Neural crest cell (in vitro differentiated cells): ENCODE measurements around the gene DBNDD1. TPM values are rescaled to one million over a fixed set of nuclear protein-coding genes. Genes with fewer than 3 reads are reported as not detected.

Experiments
- DNase-seq: peaks from one replicate; pipeline ENCODE4 v3.0.0; 2021; ENCODE audit warnings: low read depth, mixed read lengths, low spot score
- H3K27ac Mint-ChIP-seq: one replicate; pipeline ENCODE4 v1.8.0; 2021; ENCODE audit warnings: mild to moderate bottlenecking, mixed read lengths; ENCODE audit not compliant: unreplicated experiment
- H3K27me3 Mint-ChIP-seq: 2 replicates; pipeline ENCODE4 v1.8.0; 2021; ENCODE audit warnings: low read depth, mild to moderate bottlenecking, mixed read lengths
- H3K36me3 Mint-ChIP-seq: 2 replicates; pipeline ENCODE4 v1.8.0; 2021; ENCODE audit warnings: low read depth, mild to moderate bottlenecking, mixed read lengths
- H3K4me1 Mint-ChIP-seq: 2 replicates; pipeline ENCODE4 v1.8.0; 2021; ENCODE audit warnings: mixed read lengths
- H3K4me3 Mint-ChIP-seq: one replicate; pipeline ENCODE4 v1.8.0; 2021; ENCODE audit warnings: mild to moderate bottlenecking, mixed read lengths
- H3K9me3 Mint-ChIP-seq: 2 replicates; pipeline ENCODE4 v1.8.0; 2021; ENCODE audit warnings: mixed read lengths
- total RNA-seq: library from RNA; stranded (reverse); gene quantifications from 2 replicates; pipeline ENCODE4 v1.2.1, GENCODE V29; 2021
- TF ChIP-seq, protein P1 (sequence below): fragments of 200-600 bp; sonication (generic); conservative IDR thresholded peaks from 2 replicates; pipeline ENCODE4 v1.5.0; 2021; ENCODE audit warnings: antibody characterized with exemption, mild to moderate bottlenecking

DBNDD1 gene
- total RNA-seq, 1 donor from 2014 or later: 4.9 TPM

DNA sequence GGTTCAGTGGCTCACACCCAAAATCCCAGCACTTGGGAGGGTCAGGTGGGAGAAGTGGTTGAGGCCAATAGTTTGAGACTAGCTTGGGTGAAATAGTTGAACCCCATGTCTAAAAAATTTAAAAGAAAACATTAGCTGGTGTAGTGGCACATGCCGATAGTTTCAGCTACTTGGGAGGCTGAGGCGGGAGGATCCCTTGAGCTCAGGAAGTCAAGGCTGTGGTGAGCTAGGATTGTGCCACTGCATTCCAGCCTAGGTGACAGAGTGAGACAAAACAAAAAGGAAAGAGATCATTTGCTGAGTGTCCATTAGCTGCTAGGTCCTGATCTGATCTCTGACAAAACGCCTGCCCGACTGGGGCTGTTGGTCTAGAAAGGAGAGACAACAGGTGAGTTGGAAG, 14.1 kb upstream of the DBNDD1 start:
- peaks cover 8% of the 10 kb centered on the region for H3K9me3 Mint-ChIP-seq
- H3K4me1 Mint-ChIP-seq: peaks cover 17% of the 10 kb centered on the region
- peaks cover 43% of the 10 kb centered on the region for H3K27me3 Mint-ChIP-seq
- H3K27ac Mint-ChIP-seq: no peak overlapping the region
- DNase-seq: no peak
- peaks cover 7% of the 10 kb centered on the region for H3K36me3 Mint-ChIP-seq
- TF ChIP-seq, protein P1, sequence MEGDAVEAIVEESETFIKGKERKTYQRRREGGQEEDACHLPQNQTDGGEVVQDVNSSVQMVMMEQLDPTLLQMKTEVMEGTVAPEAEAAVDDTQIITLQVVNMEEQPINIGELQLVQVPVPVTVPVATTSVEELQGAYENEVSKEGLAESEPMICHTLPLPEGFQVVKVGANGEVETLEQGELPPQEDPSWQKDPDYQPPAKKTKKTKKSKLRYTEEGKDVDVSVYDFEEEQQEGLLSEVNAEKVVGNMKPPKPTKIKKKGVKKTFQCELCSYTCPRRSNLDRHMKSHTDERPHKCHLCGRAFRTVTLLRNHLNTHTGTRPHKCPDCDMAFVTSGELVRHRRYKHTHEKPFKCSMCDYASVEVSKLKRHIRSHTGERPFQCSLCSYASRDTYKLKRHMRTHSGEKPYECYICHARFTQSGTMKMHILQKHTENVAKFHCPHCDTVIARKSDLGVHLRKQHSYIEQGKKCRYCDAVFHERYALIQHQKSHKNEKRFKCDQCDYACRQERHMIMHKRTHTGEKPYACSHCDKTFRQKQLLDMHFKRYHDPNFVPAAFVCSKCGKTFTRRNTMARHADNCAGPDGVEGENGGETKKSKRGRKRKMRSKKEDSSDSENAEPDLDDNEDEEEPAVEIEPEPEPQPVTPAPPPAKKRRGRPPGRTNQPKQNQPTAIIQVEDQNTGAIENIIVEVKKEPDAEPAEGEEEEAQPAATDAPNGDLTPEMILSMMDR: no peak
- no peak overlapping the region for H3K4me3 Mint-ChIP-seq

DNA sequence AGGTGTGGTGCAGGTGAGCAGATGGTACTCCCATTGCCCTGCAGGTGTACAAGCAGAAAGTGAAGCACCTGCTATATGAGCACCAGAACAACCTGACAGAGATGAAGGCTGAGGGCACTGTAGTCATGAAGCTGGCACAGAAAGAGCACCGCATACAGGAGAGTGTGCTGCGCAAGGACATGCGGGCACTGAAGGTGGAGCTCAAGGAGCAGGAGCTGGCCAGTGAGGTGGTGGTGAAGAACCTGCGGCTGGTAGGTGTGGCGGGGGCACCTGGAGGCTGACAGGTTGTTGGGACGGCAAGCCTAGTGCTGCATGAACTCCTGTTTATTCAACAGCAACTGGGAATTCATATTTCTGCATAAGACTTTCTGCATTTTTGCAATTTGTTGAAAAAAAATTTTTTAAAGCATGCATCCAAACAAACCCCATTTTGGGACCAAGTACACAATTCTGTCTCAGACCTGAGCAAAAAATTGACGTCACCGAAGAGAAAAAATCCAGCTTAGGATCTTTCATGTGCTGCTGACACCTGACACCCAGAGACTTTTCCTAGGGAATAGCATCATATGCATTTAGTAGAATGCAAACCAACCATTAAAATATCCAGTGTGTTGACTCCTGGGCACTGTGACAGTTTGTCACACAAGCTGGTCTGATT, 13.5 kb upstream of the DBNDD1 start:
- Mint-ChIP-seq H3K27ac (no peak overlapping the region), H3K9me3 (peaks cover 8% of the 10 kb centered on the region)
- TF ChIP-seq, protein P1: no peak

DNA sequence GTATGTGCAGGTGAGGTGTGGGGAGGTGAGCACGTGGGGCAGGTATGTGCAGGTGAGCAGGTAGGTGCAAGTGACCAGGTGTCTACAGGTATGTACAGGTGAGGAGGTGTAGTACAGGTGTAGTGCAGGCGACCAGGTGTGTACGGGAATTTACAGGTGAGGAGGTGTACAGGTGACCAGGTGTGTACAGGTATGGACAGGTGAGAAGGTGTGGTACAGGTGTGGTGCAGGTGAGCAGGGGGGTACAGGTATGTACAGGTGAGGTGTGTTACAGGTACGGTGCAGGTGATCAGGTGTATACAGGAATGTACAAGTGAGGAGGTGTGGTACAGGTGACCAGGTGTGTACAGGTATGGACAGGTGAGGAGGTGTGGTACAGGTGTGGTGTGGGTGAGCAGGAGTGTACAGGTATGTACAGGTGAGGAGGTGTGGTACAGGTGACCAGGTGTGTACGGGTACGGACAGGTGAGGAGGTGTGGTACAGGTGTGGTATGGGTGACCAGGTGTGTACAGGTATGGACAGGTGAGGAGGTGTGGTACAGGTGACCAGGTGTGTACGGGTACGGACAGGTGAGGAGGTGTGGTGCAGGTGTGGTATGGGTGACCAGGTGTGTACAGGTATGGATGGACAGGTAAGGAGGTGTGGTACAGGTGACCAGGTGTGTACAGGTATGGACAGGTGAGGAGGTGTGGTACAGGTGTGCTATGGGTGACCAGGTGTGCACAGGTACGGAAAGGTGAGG, 12.8 kb upstream of the DBNDD1 start:
- Mint-ChIP-seq H3K4me3 (peak overlapping the region; percentile 84), H3K27ac (peak overlapping the region; percentile 96), H3K4me1 (peaks cover 17% of the 10 kb centered on the region), H3K36me3 (peaks cover 7% of the 10 kb centered on the region), H3K27me3 (peaks cover 47% of the 10 kb centered on the region), H3K9me3 (peaks cover 8% of the 10 kb centered on the region)
- peak; percentile 41 for DNase-seq
- TF ChIP-seq, protein P1: no peak

More for the DNA sequence above, 13.5 kb upstream of the DBNDD1 start:
- DNase-seq: no peak
- Mint-ChIP-seq H3K4me1 (peaks cover 17% of the 10 kb centered on the region), H3K36me3 (peaks cover 7% of the 10 kb centered on the region), H3K4me3 (peak overlapping the region; percentile 84), H3K27me3 (peaks cover 45% of the 10 kb centered on the region)

DNA sequence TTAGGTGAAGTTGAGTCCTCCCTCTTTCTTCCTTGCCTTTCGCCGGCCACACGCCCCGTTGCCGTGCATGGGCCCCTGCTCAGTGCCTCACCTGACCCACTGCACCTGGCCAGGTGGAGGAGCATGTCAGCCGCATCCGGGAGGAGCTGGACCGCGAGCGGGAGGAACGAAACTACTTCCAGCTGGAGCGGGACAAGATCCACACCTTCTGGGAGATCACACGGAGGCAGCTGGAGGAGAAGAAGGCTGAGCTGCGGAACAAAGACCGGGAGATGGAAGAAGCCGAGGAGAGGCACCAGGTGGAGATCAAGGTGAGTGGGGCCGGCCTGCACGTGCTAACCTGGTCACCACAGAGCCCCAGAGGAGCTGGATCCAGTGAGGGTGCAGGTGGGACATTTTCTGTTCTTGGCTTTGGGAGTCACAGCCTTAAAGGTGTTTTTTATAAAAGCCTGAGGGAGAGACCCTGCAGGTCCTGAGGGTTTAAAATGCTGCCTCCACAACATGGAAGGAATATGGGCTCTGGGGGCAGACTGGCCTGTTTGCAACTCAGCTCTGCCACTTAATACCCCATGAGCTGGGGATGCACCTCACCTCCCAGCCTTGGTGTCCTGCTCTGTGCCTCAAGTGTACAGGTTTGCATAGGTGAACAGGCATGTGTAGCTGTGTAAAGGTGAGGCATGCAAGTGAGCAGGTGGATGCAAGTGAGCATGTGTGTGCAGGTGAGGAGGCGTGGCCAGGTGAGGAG, 12.1 kb upstream of the DBNDD1 start:
- no peak for DNase-seq
- H3K27ac Mint-ChIP-seq: peak overlapping the region; percentile 96

DNA sequence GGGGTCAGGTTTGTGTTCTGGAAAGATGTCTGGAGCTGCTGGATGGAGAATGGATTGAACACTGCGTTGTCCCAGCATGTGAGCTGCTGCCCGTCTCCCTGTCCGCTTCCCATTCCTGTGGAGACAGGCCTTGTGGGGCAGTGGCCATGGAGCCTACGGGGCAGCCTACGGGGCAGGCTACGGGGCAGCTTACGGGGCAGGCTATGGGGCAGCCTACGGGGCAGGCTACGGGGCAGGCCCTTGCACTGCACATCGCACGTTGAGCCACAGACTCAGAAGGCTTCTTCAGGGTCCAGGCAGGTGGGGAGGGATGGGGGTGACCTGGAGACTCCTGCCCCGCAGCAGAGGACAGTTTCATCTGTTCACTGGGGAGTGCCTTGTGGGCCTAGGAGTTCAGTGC, 9.7 kb upstream of the DBNDD1 start:
- H3K27me3 Mint-ChIP-seq: peaks cover 49% of the 10 kb centered on the region
- DNase-seq: no peak
- TF ChIP-seq, protein P1: no peak
- peaks cover 7% of the 10 kb centered on the region for H3K36me3 Mint-ChIP-seq
- H3K27ac Mint-ChIP-seq: no peak overlapping the region
- peaks cover 8% of the 10 kb centered on the region for H3K9me3 Mint-ChIP-seq
- peaks cover 17% of the 10 kb centered on the region for H3K4me1 Mint-ChIP-seq
- H3K4me3 Mint-ChIP-seq: no peak overlapping the region

More for the DNA sequence above, 12.1 kb upstream of the DBNDD1 start:
- Mint-ChIP-seq H3K36me3 (peaks cover 7% of the 10 kb centered on the region), H3K4me3 (peak overlapping the region; percentile 84), H3K4me1 (peaks cover 17% of the 10 kb centered on the region), H3K9me3 (peaks cover 8% of the 10 kb centered on the region), H3K27me3 (peaks cover 49% of the 10 kb centered on the region)
- TF ChIP-seq, protein P1: no peak
